Peyer's patch (tissue), 4 donors: ENCODE measurements around the gene HYOU1. TPM values are rescaled to one million over a fixed set of nuclear protein-coding genes. Genes with fewer than 3 reads are reported as not detected.
"Not testable (repeated sequence)": the region's sequence is repeated elsewhere in the genome, so short reads cannot be mapped to it uniquely, and the experiment has no call there.

ENCODE experiments used
- DNase-seq, 3 donors: peaks; one replicate each; pipeline ENCODE4 v3.0.0-alpha.2; 2017 to 2019
- H3K27ac ChIP-seq, 4 donors: fragments of 200-600 bp; sonication (generic); one replicate each; pipeline ENCODE4 v1.5.1; 2016 to 2019
- H3K27me3 ChIP-seq, 2 donors: fragments of 200-600 bp; sonication (generic); one replicate each; pipeline ENCODE4 v1.5.1; 2019
- H3K36me3 ChIP-seq, 3 donors: fragments of 200-600 bp; sonication (generic); one replicate each; pipeline ENCODE4 v1.5.1; 2016 to 2019
- H3K4me1 ChIP-seq, 4 donors: fragments of 200-600 bp; sonication (generic); one replicate each; pipeline ENCODE4 v1.5.1; 2016 to 2019
- H3K4me3 ChIP-seq, 4 donors: fragments of 200-600 bp; sonication (generic); 1 replicate in 3 of 4; 2 replicates in 1 of 4; pipeline ENCODE4 v1.5.1; 2016 to 2019; ENCODE audit warnings: mild to moderate bottlenecking in 1 of 4
- H3K9me3 ChIP-seq, 4 donors: fragments of 200-600 bp; sonication (generic); one replicate each; pipeline ENCODE4 v1.5.1; 2016 to 2019; ENCODE audit warnings: mild to moderate bottlenecking in 1 of 4
- POLR2A ChIP-seq, 2 donors: fragments of 450-650 bp; IDR thresholded peaks; one replicate each; pipeline ENCODE4 v1.5.1; 2017; ENCODE audit warnings: antibody characterized with exemption in 2 of 2, mild to moderate bottlenecking in 2 of 2, moderate library complexity in 2 of 2
- total RNA-seq, 4 donors: library from RNA; depleted of rRNA; stranded (reverse); fragments of >200 nt; gene quantifications; one replicate each; pipeline ENCODE4 v1.1.0, GENCODE V29; 2016
- TF ChIP-seq, protein P1 (sequence below), 6 experiments: fragments of 450-650 bp in 4 of 6; fragments of 200-600 bp in 2 of 6; sonication (generic) in 1 of 6; IDR thresholded peaks; one replicate each; pipeline ENCODE4 v1.5.1; 2017 to 2019; ENCODE audit warnings: antibody characterized with exemption in 6 of 6, mild to moderate bottlenecking in 3 of 6, moderate library complexity in 1 of 6

The HYOU1 gene
- 10 to 100 TPM; 65.2 to 97.7 (median 66.9) TPM for total RNA-seq

- H3K27ac ChIP-seq = peak within 1 kb of the TSS; percentile 87 to 94 (median 92)
- DNase-seq = peak; percentile 100
- TF ChIP-seq, protein P1, sequence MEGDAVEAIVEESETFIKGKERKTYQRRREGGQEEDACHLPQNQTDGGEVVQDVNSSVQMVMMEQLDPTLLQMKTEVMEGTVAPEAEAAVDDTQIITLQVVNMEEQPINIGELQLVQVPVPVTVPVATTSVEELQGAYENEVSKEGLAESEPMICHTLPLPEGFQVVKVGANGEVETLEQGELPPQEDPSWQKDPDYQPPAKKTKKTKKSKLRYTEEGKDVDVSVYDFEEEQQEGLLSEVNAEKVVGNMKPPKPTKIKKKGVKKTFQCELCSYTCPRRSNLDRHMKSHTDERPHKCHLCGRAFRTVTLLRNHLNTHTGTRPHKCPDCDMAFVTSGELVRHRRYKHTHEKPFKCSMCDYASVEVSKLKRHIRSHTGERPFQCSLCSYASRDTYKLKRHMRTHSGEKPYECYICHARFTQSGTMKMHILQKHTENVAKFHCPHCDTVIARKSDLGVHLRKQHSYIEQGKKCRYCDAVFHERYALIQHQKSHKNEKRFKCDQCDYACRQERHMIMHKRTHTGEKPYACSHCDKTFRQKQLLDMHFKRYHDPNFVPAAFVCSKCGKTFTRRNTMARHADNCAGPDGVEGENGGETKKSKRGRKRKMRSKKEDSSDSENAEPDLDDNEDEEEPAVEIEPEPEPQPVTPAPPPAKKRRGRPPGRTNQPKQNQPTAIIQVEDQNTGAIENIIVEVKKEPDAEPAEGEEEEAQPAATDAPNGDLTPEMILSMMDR (IDR thresholded peaks at IDR 0.05) = peak in 3 of 6 experiments; percentile 29 to 41 (median 36)
- peak; percentile 61 to 70 for TF ChIP-seq POLR2A (IDR thresholded peaks at IDR 0.05)
These were observed at the start of gene HYOU1 for GRCh38 chr11:119057000-119057769. Gene HYOU1 (minus strand): TSS chr11:119057205. CDS start chr11:119056160, 1,045 bp downstream.

DNA sequence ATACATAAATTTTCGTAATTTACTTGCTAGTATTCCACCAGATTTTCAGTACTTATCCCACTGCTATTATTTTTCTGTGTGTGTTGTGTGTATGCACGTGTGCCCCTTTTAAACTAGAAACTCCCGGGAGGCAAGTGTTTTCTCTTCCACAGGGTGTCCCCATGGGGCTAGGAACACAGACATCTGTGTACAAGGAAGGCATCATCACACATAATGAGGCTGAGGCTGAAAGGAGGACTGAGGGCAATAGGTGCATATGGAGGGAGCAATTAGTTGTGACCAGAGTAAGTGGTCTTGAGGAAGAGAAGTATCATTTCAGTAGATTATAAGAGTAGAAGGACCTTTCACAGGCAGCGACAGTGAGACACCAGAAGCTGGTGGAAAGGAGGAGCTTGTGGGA is 46.8 kb upstream of the HYOU1 start:
- peak in 1 of 3 donors; percentile 10 for DNase-seq
- H3K4me1 ChIP-seq = peaks cover 4 to 39% (median 15%) of the 10 kb centered on the region in 4 donors
- no peaks in the 10 kb centered on the region for H3K36me3 ChIP-seq
- no peak overlapping the region for H3K4me3 ChIP-seq
- no peaks in the 10 kb centered on the region for H3K27me3 ChIP-seq
- no peaks in the 10 kb centered on the region for H3K9me3 ChIP-seq
- peak overlapping the region in 1 of 4 donors; percentile 89 for H3K27ac ChIP-seq
- no peak for TF ChIP-seq POLR2A (IDR thresholded peaks at IDR 0.05)
- TF ChIP-seq, protein P1 (IDR thresholded peaks at IDR 0.05) = peak in 2 of 6 experiments; percentile 40 to 42

More at GRCh38 chr11:119057000-119057769, at the start of gene HYOU1:
- Histone ChIP-seq H3K4me1 (peaks cover 0 to 23% (median 9%) of the 10 kb centered on the region in 4 donors), H3K27me3 (no peaks in the 10 kb centered on the region), H3K4me3 (peak within 1 kb of the TSS; percentile 80 to 100 (median 98)), H3K36me3 (peaks cover 0 to 33% (median 0%) of the 10 kb centered on the region in 3 donors), H3K9me3 (no peaks in the 10 kb centered on the region)

DNA sequence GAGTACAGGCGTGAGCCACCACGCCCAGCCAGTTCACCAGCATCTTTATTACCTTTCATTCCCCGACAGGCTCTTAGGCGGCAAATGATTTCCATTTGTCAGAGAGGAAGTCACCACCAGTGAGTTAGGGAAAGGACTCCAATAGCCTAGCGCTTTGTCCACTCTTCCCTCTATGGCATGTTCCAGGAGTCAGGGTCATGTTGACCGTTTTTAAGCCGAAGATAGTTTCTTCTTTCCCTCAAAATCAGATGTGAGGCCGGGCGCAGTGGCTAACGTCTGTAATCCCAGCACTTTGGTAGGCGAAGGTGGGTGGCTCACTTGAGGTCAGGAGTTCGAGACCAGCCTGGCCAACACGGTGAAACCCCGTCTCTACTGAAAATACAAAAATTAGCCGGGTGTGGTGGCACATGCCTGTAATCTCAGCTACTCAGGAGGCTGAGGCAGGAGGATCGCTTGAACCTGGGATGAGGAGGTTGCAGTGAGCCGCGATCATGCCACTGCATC is 46.2 kb upstream of the HYOU1 start:
- Histone ChIP-seq H3K27ac (peak overlapping the region; percentile 88 to 92 (median 89)), H3K4me3 (peak overlapping the region in 3 of 4 donors; percentile 73 to 97 (median 85)), H3K4me1 (peaks cover 4 to 33% (median 10%) of the 10 kb centered on the region in 4 donors)
- DNase-seq = peak in 1 of 3 donors; percentile 27
- H3K27me3 ChIP-seq, H3K9me3 ChIP-seq, H3K36me3 ChIP-seq: not testable (repeated sequence)

- peak within 1 kb of the TSS; percentile 88 to 92 (median 89) for H3K27ac ChIP-seq
- no peaks in the 10 kb centered on the region for H3K27me3 ChIP-seq
- peaks cover 4 to 32% (median 9%) of the 10 kb centered on the region in 4 donors for H3K4me1 ChIP-seq
- peak; percentile 86 to 95 (median 88) for DNase-seq
- no peaks in the 10 kb centered on the region for H3K9me3 ChIP-seq
- peaks cover 0 to 16% (median 0%) of the 10 kb centered on the region in 3 donors for H3K36me3 ChIP-seq
- peak within 1 kb of the TSS; percentile 73 to 97 (median 82) for H3K4me3 ChIP-seq
- TF ChIP-seq, protein P1 (IDR thresholded peaks at IDR 0.05) = peak in 2 of 6 experiments; percentile 1 to 5
- TF ChIP-seq POLR2A (IDR thresholded peaks at IDR 0.05) = peak; percentile 13 to 52
These were observed 44.9 kb upstream of the HYOU1 start, which contains the start of gene DPAGT1 for GRCh38 chr11:119101759-119102423. Gene DPAGT1 (minus strand): TSS chr11:119101853. CDS start chr11:119101655, 198 bp downstream.

DNA sequence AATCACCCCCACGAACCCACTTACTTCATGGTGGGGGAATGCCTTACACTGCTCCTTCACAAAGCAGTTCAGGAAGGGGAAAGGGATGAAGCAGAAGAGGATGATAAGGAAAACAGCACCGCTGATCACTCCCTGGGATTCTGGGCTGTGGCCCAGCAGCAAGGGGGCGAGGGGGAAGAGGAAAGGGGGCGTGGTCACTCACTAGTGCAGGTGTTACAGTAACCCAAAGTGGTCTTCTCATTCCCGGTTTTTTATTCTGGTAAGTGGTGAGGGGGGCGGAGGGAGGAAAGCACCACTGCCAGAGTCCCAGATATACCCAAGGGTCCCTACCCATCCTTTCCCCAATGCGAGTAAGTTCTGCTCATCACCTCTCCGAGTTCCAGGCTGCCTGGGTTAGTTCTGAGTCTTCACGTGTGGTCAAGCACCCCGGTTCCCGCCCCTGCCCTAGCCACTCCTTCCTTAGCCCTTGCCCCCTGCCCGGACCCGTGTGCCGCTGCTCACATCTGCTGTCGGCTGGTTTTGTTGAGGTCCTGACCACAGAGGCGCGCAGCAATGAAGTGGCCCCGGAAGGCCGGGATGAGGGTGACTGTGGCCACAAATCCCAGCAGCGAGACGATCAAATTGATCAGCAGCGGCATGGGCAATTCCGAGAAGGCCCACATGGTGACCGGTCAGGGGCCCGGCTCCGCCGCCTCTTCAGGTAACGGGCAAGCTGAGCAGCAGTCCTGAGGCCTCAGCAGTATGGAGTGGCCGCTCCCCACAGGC is 44.2 kb upstream of the HYOU1 start:
- Histone ChIP-seq H3K36me3 (peaks cover 0 to 17% (median 0%) of the 10 kb centered on the region in 3 donors), H3K27me3 (no peaks in the 10 kb centered on the region), H3K4me1 (peaks cover 0 to 25% (median 9%) of the 10 kb centered on the region in 4 donors), H3K9me3 (no peaks in the 10 kb centered on the region), H3K4me3 (peak overlapping the region; percentile 73 to 97 (median 82)), H3K27ac (peak overlapping the region; percentile 88 to 92 (median 89))
- DNase-seq = peak in 1 of 3 donors; percentile 25
- TF ChIP-seq POLR2A (IDR thresholded peaks at IDR 0.05) = peak in 1 of 2 donors; percentile 8
- TF ChIP-seq, protein P1 (IDR thresholded peaks at IDR 0.05) = peak in 3 of 6 experiments; percentile 30 to 39 (median 33)
